SH-SY5Y (cell line): ENCODE measurements around the gene NFASC.

ENCODE experiments used
- GATA2 ChIP-seq: IDR thresholded peaks from 2 replicates; pipeline ENCODE4 v1.6.1; 2011; ENCODE audit warnings: mild to moderate bottlenecking, low read depth, low read length
- GATA3 ChIP-seq: IDR thresholded peaks from 2 replicates; pipeline ENCODE4 v1.6.1; 2011; ENCODE audit warnings: low read depth, mild to moderate bottlenecking, low read length, moderate library complexity

Gene NFASC

DNA sequence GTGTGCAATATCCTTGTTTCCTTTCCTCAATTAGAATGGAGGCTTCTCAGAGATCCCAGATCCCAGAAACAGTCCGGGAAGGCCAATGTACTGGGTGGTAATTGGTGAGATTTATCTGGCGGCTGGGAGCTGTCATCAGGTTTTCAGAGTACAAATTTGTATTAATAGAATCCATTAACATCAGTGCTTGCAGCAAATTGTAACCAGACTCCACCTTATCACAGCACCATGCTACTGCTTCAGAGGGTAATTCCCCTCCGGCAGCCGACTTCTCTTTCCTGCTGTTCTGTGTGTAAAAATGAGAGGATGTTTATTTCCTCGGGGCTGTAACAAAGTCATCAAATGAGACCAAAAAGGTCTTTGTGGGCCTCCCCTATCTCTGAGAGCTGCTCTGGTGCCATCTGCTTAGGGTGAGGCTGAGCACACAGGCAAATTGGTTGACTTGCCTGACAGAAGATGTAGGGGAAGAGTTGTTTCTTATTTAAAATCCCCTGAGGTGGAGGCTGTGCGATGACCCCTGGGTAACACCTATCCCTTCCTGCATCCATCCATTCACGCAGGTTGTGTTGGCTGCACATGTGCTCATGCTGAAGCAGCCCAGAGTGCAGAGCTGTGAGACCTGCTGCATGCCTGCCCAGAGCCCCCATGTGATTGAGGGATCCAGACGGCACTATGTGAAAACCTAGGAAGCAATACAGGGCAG lies 19.2 kb downstream of the NFASC start:
- peak; percentile 98 for TF ChIP-seq GATA2
- peak; percentile 94 for TF ChIP-seq GATA3

DNA sequence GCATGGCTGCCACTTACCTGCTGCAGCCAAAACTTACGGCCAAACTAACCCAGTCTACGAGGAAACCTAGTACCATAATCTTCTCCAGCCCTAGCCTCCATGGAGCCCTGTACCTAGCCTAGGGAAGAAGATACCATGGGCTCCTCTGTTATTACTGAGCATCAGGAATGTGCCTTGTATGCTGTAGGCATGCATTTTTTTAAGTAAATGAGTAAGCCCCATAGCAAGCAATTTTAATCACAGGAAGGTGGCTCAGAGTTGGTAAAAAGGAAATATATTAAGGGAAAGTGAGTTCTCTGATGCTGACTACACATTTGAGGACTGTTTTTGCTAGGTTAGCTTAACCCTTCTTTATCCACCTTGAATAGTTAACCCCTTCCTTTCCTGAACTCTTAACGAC lies 21.2 kb downstream of the NFASC start:
- no peak for TF ChIP-seq GATA3
- no peak for TF ChIP-seq GATA2

DNA sequence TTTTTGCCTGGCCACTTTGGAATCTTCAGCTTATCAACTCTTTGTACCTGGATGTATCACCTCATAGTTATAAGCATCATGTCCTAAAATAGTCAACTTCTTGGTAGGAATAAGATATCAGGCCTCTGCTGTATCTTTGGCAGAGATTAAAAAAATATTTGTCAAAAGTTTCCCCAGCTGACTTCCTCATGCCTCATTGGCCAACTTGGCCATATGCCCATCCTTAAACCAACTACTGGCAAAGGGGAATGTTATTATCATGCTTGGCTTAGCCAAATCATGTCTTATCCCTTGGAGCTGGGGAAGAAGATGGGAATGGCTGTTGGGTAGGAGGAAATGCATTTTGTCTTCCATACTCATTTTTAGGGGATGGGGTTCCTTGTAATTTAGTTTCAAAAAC lies 23.4 kb downstream of the NFASC start:
- no peak for TF ChIP-seq GATA2
- TF ChIP-seq GATA3 = no peak

DNA sequence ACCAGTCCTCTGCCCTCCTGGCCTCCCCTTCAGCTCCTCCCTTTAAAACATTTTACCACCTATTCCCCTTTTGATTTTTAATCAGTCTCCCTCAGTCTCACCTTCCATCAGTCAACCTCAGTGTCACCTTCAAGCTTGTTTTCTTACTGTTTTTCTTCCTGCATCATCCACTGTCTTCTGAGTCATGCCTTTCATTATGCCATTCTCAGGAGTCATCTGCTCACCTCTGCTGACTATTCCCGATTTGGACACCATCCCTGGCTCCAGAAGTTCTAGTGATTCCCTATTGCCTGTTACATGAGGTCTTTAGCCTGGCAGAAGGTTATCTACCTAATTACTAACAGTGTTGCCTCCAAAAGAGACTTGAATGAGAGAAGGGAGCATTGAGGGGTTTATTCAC lies 23.9 kb downstream of the NFASC start:
- TF ChIP-seq GATA3 = no peak
- no peak for TF ChIP-seq GATA2

DNA sequence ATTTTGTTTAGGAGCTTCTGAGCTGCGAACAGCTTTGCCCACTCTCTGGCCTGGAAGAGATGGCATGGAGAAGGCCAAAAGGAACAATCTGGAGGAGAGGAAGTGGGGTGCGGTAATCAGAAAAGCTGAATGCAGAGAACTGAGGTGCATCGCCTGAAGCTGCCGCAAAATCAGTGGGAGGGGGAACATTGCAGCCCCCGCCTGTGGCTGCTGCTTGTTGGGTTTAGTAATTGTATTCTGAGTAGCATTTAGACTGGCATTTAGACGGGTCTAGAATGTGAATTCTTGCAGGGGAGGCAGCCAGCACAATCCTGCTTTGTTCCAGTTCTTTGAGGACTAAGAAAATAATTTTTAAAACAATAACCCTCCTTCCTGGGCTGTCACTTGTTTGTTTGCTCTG lies 25.4 kb downstream of the NFASC start:
- TF ChIP-seq GATA2 = no peak
- TF ChIP-seq GATA3 = no peak

DNA sequence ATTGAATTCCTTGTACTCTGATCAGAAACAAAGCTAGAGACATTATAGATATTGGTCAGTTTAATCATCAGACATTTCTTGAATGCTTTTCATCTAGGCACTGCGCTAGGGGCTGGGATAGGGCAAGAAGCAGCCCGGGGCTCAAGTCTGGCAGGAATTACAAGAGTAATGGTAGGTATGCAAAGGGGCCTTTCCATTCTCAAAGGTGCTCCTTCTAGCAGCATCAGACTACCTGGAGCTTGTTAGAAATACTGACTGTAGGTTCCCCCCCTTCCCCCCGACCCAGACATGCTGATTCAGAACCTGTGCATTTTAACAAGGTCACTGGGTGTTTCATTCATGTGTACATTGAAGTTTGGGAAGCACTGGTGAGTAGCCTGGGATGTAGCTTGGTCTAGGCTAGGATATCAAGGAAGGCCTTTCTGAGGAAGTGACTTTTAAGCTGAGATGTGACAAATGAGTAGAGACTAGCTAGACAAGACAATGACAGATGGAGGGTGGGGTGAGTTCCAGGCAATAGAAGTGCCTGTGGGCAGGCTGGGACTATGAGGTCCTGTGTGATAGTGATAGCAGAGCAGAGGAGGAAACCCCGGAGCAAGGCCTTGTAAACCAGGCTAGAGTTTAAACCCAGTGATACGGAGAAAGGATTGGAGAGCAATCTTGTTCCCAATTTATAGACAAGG lies 26.3 kb downstream of the NFASC start:
- TF ChIP-seq GATA2 (no peak), GATA3 (no peak)

DNA sequence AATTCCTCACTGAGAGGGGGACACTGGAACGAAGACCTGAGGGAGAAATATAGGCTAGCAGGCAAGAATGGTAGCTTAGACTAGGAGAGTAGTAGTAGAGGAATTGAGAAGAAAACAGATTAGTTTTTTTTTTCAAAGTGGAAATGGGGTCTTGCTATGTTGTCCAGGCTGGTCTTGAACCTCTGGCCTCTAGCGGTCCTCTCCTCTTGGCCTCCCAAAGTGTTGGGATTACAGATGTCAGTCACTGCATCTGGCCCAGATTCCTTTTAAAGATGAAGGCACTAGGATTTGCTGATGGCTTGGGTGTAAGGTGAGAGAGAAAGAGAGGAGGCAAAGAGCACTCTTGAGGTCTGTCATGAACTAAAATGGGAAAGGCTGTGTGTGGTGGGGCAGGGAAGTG lies 30.1 kb downstream of the NFASC start:
- TF ChIP-seq GATA2 = no peak
- no peak for TF ChIP-seq GATA3

DNA sequence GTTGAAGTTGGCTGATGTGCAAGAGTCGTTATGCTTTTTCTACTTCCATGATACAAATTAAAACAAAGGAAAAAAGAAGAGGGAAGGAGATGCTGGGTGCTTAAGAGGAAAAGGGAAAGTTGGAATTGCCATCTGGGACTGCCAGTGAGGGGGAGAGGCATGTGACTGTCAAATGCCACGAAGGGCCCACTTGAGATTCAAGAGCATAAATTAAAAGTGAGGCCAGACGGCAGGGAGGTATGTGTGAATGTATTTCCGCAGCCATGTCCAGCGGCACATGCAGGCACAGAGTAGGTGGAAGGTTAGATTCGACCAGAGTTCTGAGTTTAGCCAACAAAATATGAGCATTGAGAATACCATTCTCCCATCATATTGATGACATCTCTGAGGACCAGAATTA lies 32.0 kb downstream of the NFASC start:
- no peak for TF ChIP-seq GATA3
- no peak for TF ChIP-seq GATA2

DNA sequence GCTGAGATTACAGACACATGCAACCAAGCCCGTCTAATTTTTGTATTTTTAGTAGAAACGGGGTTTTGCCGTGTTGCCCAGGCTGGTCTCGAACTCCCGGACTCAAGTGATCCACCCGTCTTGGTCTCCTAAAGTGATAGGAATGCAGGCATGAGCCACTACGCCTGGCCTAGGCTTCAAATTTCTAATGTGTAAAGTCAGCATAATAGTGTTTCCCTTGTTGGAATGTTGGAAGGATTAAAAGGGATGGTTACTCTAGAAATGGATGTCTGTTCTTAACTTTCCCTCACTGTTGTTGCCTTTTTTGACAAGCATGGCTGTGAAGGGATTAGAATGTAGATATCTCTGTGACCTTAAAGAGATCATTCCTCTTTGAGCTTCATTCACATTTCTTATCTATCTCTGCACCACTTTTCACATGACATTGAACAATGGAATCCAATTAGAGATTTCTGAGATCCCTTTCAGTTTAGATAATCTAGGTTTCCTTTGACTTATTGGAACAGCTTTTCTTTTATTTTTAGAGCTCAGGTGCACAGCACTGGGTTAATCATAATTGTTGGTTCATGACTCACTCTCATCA lies 33.7 kb downstream of the NFASC start:
- no peak for TF ChIP-seq GATA3
- no peak for TF ChIP-seq GATA2

DNA sequence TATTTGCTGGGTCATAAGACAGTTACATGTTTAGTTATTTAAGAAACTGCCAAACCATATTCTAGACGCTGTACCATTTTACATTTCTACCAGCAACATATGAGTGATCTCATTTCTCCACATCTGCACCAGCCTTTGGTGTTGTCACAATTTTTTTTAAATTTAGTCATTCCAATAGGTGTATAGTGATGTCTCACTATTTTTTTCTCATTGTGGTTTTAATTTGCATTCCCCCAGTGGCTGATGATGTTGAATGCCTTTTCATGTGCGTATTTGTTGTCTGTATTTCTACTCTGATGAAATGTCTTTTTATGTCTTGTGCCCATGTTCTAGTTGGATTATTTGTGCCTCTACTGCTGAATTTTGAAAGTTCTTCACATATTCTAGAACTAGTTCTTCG lies 38.4 kb downstream of the NFASC start:
- TF ChIP-seq GATA3 (no peak), GATA2 (no peak)

DNA sequence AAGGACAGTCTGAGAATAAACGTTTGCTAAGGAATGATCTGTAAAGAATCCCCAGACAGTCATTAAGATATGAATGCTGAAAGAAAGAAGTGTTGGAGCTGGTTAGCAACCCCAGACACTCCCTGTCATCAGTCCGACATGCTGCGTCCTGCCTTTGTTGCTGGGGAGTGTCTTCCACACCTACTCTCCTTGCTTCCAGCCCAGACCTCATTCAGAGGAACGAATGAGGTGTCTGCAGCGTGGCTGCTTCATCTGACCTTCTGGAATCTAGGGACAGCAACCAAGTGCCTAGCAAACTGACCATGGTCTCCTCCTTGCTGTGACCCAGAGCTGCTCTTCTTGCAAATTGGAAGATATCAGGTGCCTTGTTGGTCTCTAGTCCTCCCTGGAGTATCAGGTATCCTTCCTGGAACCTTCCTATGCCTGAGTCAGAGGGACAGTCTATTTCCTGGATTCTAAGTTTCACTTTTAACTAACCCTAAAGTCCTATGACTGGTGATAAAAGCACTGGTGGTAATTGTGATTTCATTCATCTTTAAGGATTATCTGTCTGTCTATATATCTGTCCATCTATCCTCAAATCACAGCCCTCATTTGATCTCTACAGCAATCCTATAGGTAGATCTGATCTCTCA lies 45.3 kb downstream of the NFASC start:
- TF ChIP-seq GATA3 = no peak
- no peak for TF ChIP-seq GATA2

DNA sequence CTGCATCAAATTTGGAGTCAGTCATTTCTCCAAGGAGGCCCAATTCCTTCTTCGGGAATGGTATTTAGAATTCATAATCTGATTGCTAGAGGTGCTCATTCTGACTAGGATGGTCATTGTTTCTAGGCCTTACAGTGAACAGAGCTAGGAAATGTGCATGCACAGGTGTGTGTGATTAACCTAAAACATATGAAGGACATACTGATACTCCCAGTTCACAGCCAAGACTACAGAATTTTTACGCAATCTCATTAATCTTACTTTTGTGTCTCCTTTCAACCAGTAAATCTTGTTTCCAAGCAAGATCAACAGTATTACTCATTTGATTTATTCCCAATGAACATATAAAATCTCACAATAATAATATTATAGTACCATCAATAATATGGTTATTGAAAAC lies 47.1 kb downstream of the NFASC start:
- TF ChIP-seq GATA2 = no peak
- no peak for TF ChIP-seq GATA3

DNA sequence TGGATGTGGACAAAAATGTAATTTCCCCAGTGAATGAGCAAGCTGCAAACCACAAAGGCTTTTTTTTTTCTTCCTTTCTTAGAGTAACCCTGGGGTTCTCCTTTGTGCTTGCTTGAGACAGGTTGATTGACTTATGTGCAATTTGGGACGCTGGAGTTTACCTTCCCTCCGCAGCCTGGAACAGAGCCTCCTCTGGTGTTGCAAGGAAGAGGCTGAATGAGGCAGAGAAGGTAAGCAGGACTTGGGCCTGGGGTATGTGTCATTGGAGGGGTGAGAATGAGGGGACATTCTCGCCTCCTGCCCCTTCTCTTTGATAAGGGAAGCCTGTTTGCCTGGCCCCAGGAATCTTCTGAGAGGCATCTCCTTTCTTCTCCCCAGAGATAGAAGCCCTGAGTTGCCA lies 49.8 kb downstream of the NFASC start:
- no peak for TF ChIP-seq GATA3
- no peak for TF ChIP-seq GATA2

DNA sequence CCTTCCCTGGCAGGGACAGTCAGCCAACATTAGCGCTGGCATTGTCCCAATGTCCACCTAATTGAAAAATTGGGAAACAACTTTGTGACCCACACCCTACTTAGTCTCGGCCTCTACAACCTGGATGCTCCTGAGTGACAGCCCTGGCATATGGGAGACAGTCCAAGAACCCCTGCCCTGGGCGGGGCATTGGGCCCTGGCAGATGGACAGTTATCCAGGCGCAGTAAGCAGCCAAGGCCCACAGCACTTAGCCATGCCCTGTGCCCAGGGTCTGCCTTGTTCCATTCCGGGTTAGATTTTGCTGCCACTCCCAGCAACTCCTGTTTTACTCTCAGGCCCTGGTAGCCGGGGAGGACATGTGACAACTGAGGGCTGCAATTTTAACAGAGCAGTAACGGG lies 50.3 kb downstream of the NFASC start:
- TF ChIP-seq GATA3 (no peak), GATA2 (no peak)
